CD14-positive monocyte (primary cell): ENCODE measurements around the gene RPL15. TPM values are rescaled to one million over a fixed set of nuclear protein-coding genes. Genes with fewer than 3 reads are reported as not detected.
"Not testable (repeated sequence)": the region's sequence is repeated elsewhere in the genome, so short reads cannot be mapped to it uniquely, and the experiment has no call there.

Experiments used
- DNase-seq, 3 donors: peaks; one replicate each; pipeline ENCODE4 v3.0.0-alpha.2; 2011 to 2022
- H2AFZ ChIP-seq: 2 replicates; pipeline ENCODE4 v1.6.0; 2012; ENCODE audit warnings: mild to moderate bottlenecking, low read depth, low read length, inconsistent platforms; ENCODE audit not compliant: insufficient read depth, poor library complexity, severe bottlenecking
- H3K27ac ChIP-seq, 2 donors: 1 replicate in 1 of 2; 2 replicates in 1 of 2; pipeline ENCODE4 v1.5.1; 2012 to 2013; ENCODE audit warnings: low read length in 2 of 2, control low read depth in 1 of 2, inconsistent platforms in 1 of 2, low read depth in 1 of 2, mild to moderate bottlenecking in 1 of 2
- H3K27me3 ChIP-seq, 2 donors: one replicate each; pipeline versions ENCODE4 v1.6.0 to v1.6.1; 2011 to 2013; ENCODE audit warnings: low read length in 2 of 2; ENCODE audit not compliant: control insufficient read depth in 2 of 2, insufficient read depth in 2 of 2
- H3K36me3 ChIP-seq, 2 donors: replicated peaks in 1 of 2; 1 replicate in 1 of 2; 2 replicates in 1 of 2; pipeline versions ENCODE4 v1.5.1 to v1.6.1; 2012 to 2013; ENCODE audit warnings: low read length in 2 of 2, control low read depth in 1 of 2, inconsistent platforms in 1 of 2, mild to moderate bottlenecking in 1 of 2; ENCODE audit not compliant: insufficient read depth in 2 of 2, control insufficient read depth in 1 of 2
- H3K4me1 ChIP-seq, 2 donors: 1 replicate in 1 of 2; 2 replicates in 1 of 2; pipeline versions ENCODE4 v1.5.1 to v1.6.1; 2012 to 2013; ENCODE audit warnings: low read length in 2 of 2, control low read depth in 1 of 2, inconsistent platforms in 1 of 2, mild to moderate bottlenecking in 1 of 2, moderate library complexity in 1 of 2; ENCODE audit not compliant: insufficient read depth in 2 of 2, control insufficient read depth in 1 of 2
- H3K4me2 ChIP-seq: replicated peaks from 2 replicates; pipeline ENCODE3; 2012; ENCODE audit warnings: low read length, moderate library complexity, mild to moderate bottlenecking; ENCODE audit not compliant: poor library complexity, severe bottlenecking; ENCODE audit errors: extremely low read depth
- H3K4me3 ChIP-seq, 3 experiments: fragments of 200-600 bp in 1 of 3; sonication (generic) in 1 of 3; replicated peaks in 1 of 3; 1 replicate in 2 of 3; 2 replicates in 1 of 3; pipeline ENCODE4 v1.5.1; 2011 to 2013; ENCODE audit warnings: low read length in 3 of 3, mild to moderate bottlenecking in 3 of 3, control low read depth in 2 of 3, low read depth in 2 of 3, inconsistent platforms in 1 of 3, moderate library complexity in 1 of 3
- H3K79me2 ChIP-seq: 2 replicates; pipeline ENCODE4 v1.6.0; 2012; ENCODE audit warnings: mild to moderate bottlenecking, control low read depth, inconsistent platforms, low read length, moderate library complexity; ENCODE audit not compliant: insufficient read depth
- H3K9ac ChIP-seq: 2 replicates; pipeline ENCODE4 v1.6.0; 2017; ENCODE audit warnings: low read length, mild to moderate bottlenecking; ENCODE audit not compliant: insufficient read depth, poor library complexity, severe bottlenecking
- H3K9me3 ChIP-seq, 2 donors: replicated peaks in 1 of 2; 1 replicate in 1 of 2; 2 replicates in 1 of 2; pipeline versions ENCODE4 v1.5.1 to v1.6.1; 2012 to 2013; ENCODE audit warnings: low read length in 2 of 2, control low read depth in 1 of 2; ENCODE audit not compliant: control insufficient read depth in 1 of 2, insufficient read depth in 1 of 2
- H4K20me1 ChIP-seq: 2 replicates; pipeline ENCODE4 v1.6.0; 2012; ENCODE audit warnings: mild to moderate bottlenecking, low read length, control low read depth, moderate library complexity; ENCODE audit not compliant: insufficient read depth
- H3K27ac Mint-ChIP-seq, 7 donors: one replicate each; pipeline ENCODE4 v1.8.0; 2020; ENCODE audit warnings: mild to moderate bottlenecking in 7 of 7, mixed read lengths in 7 of 7, moderate library complexity in 6 of 7, inconsistent platforms in 2 of 7
- H3K27me3 Mint-ChIP-seq, 3 donors: one replicate each; pipeline ENCODE4 v1.8.0; 2021 to 2022; ENCODE audit warnings: low read depth in 3 of 3, mild to moderate bottlenecking in 3 of 3, mixed read lengths in 3 of 3, moderate library complexity in 3 of 3, inconsistent platforms in 1 of 3
- H3K36me3 Mint-ChIP-seq, 2 donors: one replicate each; pipeline ENCODE4 v1.8.0; 2020; ENCODE audit warnings: mixed read lengths in 2 of 2, inconsistent platforms in 1 of 2, mild to moderate bottlenecking in 1 of 2
- H3K4me1 Mint-ChIP-seq: one replicate; pipeline ENCODE4 v1.8.0; 2020; ENCODE audit warnings: mild to moderate bottlenecking, mixed read lengths
- H3K4me3 Mint-ChIP-seq, 2 donors: one replicate each; pipeline ENCODE4 v1.8.0; 2020; ENCODE audit warnings: mild to moderate bottlenecking in 2 of 2, mixed read lengths in 2 of 2, moderate library complexity in 1 of 2
- H3K9me3 Mint-ChIP-seq, 7 donors: one replicate each; pipeline ENCODE4 v1.8.0; 2020 to 2022; ENCODE audit warnings: mixed read lengths in 7 of 7, mild to moderate bottlenecking in 6 of 7, moderate library complexity in 6 of 7, inconsistent platforms in 2 of 7
- WGBS: methylation state at CpG from one replicate; pipeline ENCODE4 v1.1.5; 2013; ENCODE audit warnings: missing lambda C conversion rate; ENCODE audit not compliant: insufficient coverage; 5-methylcytosine and 5-hydroxymethylcytosine counted together
- intact Hi-C, 2 donors: fragments of 100-400 bp; cut with micrococcal nuclease; formaldehyde crosslinking; loops; one replicate each; pipeline versions ENCODE4 v1.15.0 to v1.15.1; 2023
- polyA plus RNA-seq, 3 donors: library from polyadenylated mRNA; depleted of rRNA in 1 of 3; unstranded in 2 of 3; stranded (reverse) in 1 of 3; fragments of 300-500 nt in 2 of 3; fragments of >200 nt in 1 of 3; fragmentation: Illumina TruSeq in 2 of 3; gene quantifications; 1 replicate in 2 of 3; 2 replicates in 1 of 3; pipeline ENCODE4 v1.2.3, GENCODE V29; 2012 to 2021
- TF ChIP-seq, protein P1 (sequence below): fragments of 200-600 bp; IDR thresholded peaks from one replicate; pipeline ENCODE4 v1.8.0; 2022; ENCODE audit warnings: antibody characterized with exemption, mild to moderate bottlenecking

Gene RPL15
- polyA plus RNA-seq, 3 donors = 2,510 to 3,161 (median 2,781) TPM

DNA sequence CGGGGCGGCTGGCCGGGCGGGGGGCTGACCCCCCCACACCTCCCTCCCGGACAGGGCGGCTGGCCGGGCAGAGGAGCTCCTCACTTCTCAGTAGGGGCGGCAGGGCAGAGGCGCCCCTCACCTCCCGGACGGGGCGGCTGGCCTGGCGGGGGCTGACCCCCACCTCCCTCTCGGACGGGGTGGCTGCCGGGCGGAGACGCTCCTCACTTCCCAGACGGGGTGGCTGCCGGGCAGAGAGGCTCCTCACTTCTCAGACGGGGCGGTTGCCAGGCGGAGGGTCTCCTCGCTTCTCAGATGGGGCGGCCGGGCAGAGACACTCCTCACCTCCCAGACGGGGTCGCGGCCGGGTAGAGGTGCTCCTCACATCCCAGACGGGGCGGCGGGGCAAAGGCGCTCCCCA, 45.6 kb upstream of the RPL15 start:
- DNase-seq, H3K27ac Mint-ChIP-seq, H3K27me3 ChIP-seq, H3K9me3 Mint-ChIP-seq, H3K36me3 ChIP-seq, H3K27ac ChIP-seq, H3K4me3 Mint-ChIP-seq, H3K9me3 ChIP-seq, H3K36me3 Mint-ChIP-seq, H3K4me1 ChIP-seq, H3K4me2 ChIP-seq, H3K4me3 ChIP-seq, H3K27me3 Mint-ChIP-seq, H2AFZ ChIP-seq, intact Hi-C loops, H3K9ac ChIP-seq: not testable (repeated sequence)
- peaks cover 50% of the 10 kb centered on the region for H3K79me2 ChIP-seq
- peaks cover 11% of the 10 kb centered on the region for H3K4me1 Mint-ChIP-seq
- WGBS = no CpG with 5 or more reads among the region's 34 CpGs
- H4K20me1 ChIP-seq = peaks cover 72% of the 10 kb centered on the region

DNA sequence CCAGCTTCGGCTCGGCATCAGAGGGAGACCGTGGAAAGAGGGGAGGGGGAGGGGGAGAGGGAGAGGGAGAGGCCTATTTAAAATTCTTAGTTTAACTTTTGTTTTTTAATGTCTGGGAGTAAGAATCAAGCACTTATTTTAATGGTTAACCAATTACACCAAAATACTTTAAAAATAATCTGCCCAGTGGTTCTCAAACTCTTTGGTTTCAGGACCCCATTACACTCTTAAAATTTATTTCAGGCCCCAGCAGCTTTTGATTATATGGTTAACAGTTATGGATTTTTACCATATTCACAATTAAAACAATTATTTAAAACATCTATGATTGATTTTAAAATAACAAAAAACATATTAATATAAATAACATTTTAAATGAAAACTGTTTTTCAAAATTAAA, 44.6 kb upstream of the RPL15 start:
- no peak overlapping the region for H3K27ac Mint-ChIP-seq
- TF ChIP-seq, protein P1, sequence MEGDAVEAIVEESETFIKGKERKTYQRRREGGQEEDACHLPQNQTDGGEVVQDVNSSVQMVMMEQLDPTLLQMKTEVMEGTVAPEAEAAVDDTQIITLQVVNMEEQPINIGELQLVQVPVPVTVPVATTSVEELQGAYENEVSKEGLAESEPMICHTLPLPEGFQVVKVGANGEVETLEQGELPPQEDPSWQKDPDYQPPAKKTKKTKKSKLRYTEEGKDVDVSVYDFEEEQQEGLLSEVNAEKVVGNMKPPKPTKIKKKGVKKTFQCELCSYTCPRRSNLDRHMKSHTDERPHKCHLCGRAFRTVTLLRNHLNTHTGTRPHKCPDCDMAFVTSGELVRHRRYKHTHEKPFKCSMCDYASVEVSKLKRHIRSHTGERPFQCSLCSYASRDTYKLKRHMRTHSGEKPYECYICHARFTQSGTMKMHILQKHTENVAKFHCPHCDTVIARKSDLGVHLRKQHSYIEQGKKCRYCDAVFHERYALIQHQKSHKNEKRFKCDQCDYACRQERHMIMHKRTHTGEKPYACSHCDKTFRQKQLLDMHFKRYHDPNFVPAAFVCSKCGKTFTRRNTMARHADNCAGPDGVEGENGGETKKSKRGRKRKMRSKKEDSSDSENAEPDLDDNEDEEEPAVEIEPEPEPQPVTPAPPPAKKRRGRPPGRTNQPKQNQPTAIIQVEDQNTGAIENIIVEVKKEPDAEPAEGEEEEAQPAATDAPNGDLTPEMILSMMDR = no peak
- WGBS = no CpG with 5 or more reads among the region's 3 CpGs
- Histone ChIP-seq H3K9me3 (no peaks in the 10 kb centered on the region), H3K9ac (no peak overlapping the region), H3K27ac (no peak overlapping the region), H3K36me3 (no peaks in the 10 kb centered on the region), H3K4me1 (peaks cover 8 to 9% of the 10 kb centered on the region in 2 donors), H2AFZ (no peak overlapping the region), H4K20me1 (peaks cover 73% of the 10 kb centered on the region), H3K27me3 (no peaks in the 10 kb centered on the region), H3K4me3 (no peak overlapping the region), H3K4me2 (no peak overlapping the region), H3K79me2 (peaks cover 49% of the 10 kb centered on the region)
- peaks cover 21% of the 10 kb centered on the region for H3K4me1 Mint-ChIP-seq
- DNase-seq = no peak
- H3K9me3 Mint-ChIP-seq = peaks cover 0 to 3% (median 0%) of the 10 kb centered on the region in 7 donors
- H3K4me3 Mint-ChIP-seq = no peak overlapping the region
- intact Hi-C loops = no loop called here
- peaks cover 0 to 4% (median 0%) of the 10 kb centered on the region in 3 donors for H3K27me3 Mint-ChIP-seq
- peaks cover 0 to 2% of the 10 kb centered on the region in 2 donors for H3K36me3 Mint-ChIP-seq
